Stomach (tissue), 4 donors: ENCODE results near the gene FBXO4.
A peak's percentile ranks its signal among the peaks of the same experiment; 100 is the strongest.

Experiments
- EP300 ChIP-seq: sonication (generic); formaldehyde crosslinking; IDR thresholded peaks from one replicate; pipeline ENCODE4 v1.6.1; 2017; ENCODE audit warnings: antibody characterized with exemption
- POLR2A ChIP-seq, 4 donors: fragments of 450-650 bp; IDR thresholded peaks; one replicate each; pipeline ENCODE4 v1.6.1; 2016; ENCODE audit warnings: antibody characterized with exemption in 4 of 4, control low read depth in 2 of 4, mild to moderate bottlenecking in 1 of 4, moderate library complexity in 1 of 4
- POLR2AphosphoS5 ChIP-seq, 3 donors: sonication (generic); formaldehyde crosslinking; IDR thresholded peaks; one replicate each; pipeline ENCODE4 v1.6.1; 2016; ENCODE audit warnings: antibody characterized with exemption in 3 of 3
- TF ChIP-seq, protein P1 (sequence below), 7 experiments: fragments of 450-650 bp in 4 of 7; fragments of 200-600 bp in 3 of 7; sonication (generic) in 3 of 7; IDR thresholded peaks; one replicate each; pipeline ENCODE4 v1.5.1; 2016 to 2019; ENCODE audit warnings: antibody characterized with exemption in 7 of 7, control low read depth in 2 of 7, mild to moderate bottlenecking in 1 of 7

DNA sequence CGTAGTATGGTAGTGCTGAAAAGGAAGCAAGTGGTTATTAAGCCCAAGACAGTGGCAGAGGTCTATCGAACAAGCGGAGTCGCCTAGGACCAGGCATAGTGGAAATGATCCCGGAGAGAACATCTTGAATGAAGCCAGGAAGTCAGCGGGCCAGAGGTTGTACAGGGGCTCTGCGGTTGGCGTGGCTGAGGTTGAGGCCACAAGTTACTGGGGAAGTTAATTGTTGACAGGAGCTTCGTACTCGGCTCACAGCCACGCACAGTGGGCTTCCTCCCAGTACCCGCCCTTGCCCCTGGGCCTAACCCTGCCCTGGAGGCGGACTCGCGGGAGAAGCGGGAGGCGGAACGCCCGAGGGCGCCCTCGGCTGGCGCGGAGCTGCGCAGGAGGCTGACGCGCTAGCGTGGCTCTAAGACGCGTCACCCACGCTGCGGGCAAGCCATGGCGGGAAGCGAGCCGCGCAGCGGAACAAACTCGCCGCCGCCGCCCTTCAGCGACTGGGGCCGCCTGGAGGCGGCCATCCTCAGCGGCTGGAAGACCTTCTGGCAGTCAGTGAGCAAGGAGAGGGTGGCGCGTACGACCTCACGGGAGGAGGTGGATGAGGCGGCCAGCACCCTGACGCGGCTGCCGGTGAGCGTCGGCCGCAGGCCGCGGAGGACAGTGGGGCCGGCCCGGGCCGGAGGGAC is at the start of gene FBXO4:
- TF ChIP-seq, protein P1, sequence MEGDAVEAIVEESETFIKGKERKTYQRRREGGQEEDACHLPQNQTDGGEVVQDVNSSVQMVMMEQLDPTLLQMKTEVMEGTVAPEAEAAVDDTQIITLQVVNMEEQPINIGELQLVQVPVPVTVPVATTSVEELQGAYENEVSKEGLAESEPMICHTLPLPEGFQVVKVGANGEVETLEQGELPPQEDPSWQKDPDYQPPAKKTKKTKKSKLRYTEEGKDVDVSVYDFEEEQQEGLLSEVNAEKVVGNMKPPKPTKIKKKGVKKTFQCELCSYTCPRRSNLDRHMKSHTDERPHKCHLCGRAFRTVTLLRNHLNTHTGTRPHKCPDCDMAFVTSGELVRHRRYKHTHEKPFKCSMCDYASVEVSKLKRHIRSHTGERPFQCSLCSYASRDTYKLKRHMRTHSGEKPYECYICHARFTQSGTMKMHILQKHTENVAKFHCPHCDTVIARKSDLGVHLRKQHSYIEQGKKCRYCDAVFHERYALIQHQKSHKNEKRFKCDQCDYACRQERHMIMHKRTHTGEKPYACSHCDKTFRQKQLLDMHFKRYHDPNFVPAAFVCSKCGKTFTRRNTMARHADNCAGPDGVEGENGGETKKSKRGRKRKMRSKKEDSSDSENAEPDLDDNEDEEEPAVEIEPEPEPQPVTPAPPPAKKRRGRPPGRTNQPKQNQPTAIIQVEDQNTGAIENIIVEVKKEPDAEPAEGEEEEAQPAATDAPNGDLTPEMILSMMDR (IDR thresholded peaks at IDR 0.05) = peak in 5 of 7 experiments; percentile 12 to 56 (median 31)
- TF ChIP-seq EP300 (no peak), POLR2AphosphoS5 (IDR thresholded peaks at IDR 0.05) (peak; percentile 73 to 93 (median 88)), POLR2A (IDR thresholded peaks at IDR 0.05) (peak in 1 of 4 donors; percentile 21)
